HG02571 (cell line): ENCODE data around the gene EDNRB.
"Not testable (repeated sequence)": the region's sequence is repeated elsewhere in the genome, so short reads cannot be mapped to it uniquely, and the experiment has no call there.

ENCODE experiments used
- ATAC-seq: cut with Tn5 transposase; IDR thresholded peaks from one replicate; pipeline ENCODE4 v1.9.1; 2021; ENCODE audit warnings: mild to moderate bottlenecking, moderate library complexity; ENCODE audit not compliant: unreplicated experiment

Gene EDNRB

GRCh38 chr13:77918391-77919245, at the start of gene EDNRB:
EDNRB (minus strand) TSS chr13:77918831; CDS start chr13:77918573, 258 bp downstream.
- no peak for ATAC-seq

DNA sequence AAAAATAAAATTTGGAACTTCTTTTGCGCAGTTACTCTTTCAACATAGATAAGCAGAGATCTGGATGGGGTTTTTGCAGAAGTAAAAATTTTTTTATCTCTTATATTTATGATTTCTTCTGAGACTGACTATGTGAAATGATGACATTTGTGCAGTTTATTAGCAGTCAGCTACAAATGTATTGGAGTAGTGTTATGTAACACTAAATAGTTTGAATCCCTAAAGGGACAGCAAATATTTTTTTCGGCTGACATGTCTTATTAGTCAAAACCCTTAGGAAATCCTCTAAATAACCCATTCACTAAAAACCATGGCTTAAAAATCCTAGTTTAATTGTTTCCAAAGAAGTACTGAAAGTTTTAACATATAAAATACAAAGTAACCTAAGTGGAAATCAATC, 48.0 kb upstream of the EDNRB start:
- ATAC-seq = no peak

DNA sequence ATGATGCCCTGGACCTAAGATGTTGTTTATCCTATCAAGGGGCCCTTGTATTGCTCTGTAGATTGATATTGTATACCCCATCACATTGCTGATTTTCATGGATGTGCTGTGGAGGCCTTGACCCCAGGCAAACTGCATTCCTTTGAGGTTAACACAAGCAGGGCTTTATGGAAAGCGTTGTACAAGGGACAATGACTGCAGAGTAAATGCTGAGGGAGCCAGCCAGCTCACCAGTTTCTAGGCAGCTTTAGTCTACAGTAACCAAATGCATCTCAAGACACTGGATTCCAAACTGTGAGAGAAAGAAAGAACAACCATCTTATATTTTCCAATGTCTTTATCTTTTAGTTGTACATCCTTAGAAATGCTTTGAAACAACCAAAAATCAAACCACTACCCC, 34.1 kb upstream of the EDNRB start:
- ATAC-seq = no peak

- ATAC-seq = no peak
Observed at GRCh38 chr13:77952276-77952675, 33.6 kb upstream of the EDNRB start.

DNA sequence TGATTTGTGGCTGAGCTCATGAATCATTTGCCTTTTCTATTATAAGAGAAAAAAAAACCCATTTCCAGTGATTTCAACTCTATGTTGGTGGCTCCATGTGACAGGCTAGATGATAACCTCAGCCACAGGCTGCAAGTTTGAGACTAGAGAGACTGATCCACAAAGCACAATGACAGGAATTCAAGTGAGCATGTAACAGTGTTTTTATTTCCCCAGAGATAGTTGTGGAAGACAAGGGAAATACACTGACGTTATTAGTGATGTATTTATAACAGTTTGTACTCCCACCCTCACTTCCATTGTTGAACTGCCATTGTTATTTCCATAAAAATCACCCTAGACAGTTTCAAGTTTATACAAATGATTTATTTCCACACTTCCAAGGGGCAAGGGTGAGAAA, 27.9 kb upstream of the EDNRB start:
- ATAC-seq = no peak

- ATAC-seq = not testable (repeated sequence)
Observed at GRCh38 chr13:77935063-77935462, 16.4 kb upstream of the EDNRB start.

GRCh38 chr13:77930430-77930829, 11.8 kb upstream of the EDNRB start:
- ATAC-seq = peak; percentile 55

GRCh38 chr13:77928909-77929308, 10.3 kb upstream of the EDNRB start:
- ATAC-seq = peak; percentile 86

GRCh38 chr13:77925616-77926015, 7.0 kb upstream of the EDNRB start:
- ATAC-seq = no peak

DNA sequence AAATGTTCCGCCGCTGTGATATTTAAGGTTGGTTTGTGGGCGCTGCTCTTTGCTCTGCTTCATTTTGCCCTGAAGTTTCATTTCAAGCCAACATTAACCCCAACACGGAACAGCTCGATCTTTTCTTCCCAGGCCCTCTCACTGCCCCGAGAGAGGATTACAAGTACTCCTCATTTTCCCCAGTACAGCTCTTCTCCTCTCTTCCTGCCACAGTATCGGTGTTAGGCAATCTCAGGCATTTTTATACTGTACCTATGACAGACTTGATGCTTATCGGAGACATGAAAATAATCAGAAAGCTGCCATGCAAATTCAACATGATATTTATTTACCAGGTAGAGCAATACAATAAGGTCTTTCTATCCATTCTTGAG, 1.3 kb upstream of the EDNRB start:
- ATAC-seq = no peak

DNA sequence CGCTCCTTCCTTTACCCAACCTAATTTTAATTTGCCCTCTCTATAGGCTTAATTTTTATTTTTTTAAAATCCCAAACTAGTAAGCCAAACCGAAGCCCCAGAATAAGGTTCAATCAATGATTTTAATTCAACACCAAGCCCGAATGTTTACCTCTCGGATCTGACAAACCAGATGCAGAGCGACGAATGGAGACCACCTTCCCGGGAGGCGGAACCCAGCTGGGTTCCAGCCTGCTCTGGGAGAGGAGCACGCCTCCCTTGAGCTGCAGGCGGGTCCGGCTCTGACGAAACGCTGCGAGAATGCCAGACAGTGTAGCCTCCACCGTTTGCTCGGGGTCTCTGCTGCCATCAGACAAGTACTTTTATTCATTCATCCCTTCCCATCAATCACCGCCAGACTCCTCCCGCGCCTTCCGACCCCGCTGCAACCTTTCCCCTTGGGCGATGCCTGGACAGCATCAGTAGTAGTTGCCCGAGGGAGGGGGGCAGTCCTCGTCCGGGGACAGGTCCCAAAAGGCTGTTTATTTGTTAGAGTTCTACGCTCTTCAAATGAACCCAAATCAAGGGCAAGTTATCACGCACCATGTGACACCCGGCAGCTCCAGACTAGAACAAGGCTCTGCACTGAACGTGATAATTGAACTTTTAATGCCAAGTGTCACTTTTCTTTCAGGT, 752 bp upstream of the EDNRB start:
- no peak for ATAC-seq

- ATAC-seq = no peak
Observed at GRCh38 chr13:77916488-77916887, 2.1 kb downstream of the EDNRB start.

GRCh38 chr13:77915686-77916085, 2.9 kb downstream of the EDNRB start:
- no peak for ATAC-seq

DNA sequence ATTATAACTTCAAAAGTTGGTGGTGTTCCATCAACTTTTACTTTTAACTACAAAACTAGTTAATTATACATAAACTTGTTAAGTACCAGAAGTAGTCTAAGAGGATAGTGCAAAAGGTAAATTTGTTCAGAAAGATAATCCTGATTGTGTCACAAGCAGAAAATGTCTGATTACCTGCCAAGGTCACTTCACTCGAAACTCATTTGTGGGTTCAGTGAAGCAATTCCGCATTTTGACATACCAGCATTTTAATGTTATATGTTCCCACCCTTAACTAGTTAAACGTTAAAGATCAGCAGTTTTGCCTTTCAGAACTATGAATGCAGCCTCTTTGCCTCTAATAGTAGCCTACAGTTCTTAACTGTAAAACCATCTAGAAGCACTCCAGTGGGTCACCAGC, 5.6 kb downstream of the EDNRB start:
- no peak for ATAC-seq

DNA sequence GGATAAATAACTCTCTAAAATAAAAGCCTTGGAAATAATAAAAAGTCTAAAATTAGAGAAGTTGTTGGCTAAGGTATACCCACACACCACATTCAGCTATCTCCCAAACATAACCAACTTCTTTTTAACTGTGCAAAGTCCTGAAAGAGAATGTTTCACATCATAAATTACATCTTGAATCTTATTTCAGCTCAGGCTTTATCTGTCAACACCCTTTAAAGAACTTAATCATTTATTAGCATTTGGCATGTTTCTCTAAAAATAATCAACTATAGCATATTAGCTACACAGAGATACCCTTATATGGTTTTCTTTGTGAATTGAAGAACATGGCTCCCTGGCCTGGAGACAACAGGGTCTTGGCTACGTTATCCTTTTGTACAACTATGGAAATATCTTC, 6.9 kb downstream of the EDNRB start:
- no peak for ATAC-seq

GRCh38 chr13:77909827-77910226, 8.8 kb downstream of the EDNRB start:
- ATAC-seq = no peak

DNA sequence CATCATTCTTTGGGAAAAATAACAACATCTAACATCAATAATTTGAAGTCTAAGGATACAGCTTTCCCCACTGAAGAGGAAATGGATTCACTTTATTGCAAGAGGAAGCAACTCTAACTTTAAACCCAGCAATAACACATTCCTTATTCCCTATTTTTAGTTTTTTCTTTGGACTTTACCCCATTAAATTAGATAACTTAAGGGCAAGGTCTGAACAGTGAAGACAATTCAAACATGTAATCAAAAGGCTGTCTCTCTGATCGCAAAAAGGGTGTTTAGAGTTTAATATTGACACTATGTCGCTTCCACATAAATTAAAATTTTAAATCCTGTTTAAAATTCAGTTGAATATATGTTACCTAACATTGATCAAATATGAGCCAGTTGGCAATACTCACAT, 10.1 kb downstream of the EDNRB start:
- no peak for ATAC-seq

GRCh38 chr13:77907666-77908341, 10.8 kb downstream of the EDNRB start:
- ATAC-seq = no peak

- no peak for ATAC-seq
Observed at GRCh38 chr13:77904031-77904430, 14.6 kb downstream of the EDNRB start.

GRCh38 chr13:77903435-77903834, 15.2 kb downstream of the EDNRB start:
- no peak for ATAC-seq

DNA sequence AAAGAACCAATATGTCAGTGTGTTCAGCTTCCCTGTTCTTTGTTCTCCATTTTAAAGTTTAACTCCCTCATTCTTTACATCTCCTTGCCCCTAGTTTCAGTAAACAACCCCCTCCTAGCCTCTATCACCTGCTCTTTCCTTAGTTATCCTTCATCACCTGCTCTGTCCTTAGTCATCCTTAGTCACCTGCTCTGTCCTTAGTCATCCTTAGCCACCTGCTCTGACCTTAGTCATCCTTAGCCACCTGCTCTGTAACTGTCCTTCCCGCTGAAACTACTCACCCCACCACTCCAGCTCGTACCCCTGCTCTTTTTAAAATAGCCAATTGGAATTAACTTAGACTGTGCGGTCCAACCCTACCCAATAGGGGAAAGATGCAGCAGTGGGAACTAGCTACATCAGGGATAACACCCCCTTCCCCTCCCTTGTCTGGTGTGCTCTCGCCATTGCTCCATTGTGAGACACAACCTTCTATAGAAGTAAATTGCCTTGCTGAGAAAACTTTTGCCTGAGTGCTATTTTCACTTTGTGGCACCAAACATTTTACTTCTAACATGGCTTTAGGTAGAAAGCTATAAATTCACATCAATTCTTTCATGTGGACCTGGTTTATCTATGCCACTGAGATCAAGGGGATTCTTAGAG, 16.2 kb downstream of the EDNRB start:
- no peak for ATAC-seq
